GM18507 (cell line): Measurements from ENCODE around the gene WDFY3.

Experiments
- DNase-seq: peaks from one replicate; pipeline ENCODE4 v3.0.0; 2011; ENCODE audit warnings: low read depth; ENCODE audit not compliant: insufficient read length; ENCODE audit errors: extremely low spot score
- FAIRE-seq: peaks from 2 replicates; lab custom pipeline; 2011; peaks lifted over from hg19 to GRCh38; lab: Jason Lieb, UNC

The WDFY3 gene

GRCh38 chr4:84652478-84652877 is 314.0 kb downstream of the WDFY3 start:
- DNase-seq (no peak), FAIRE-seq (no peak)

GRCh38 chr4:84651499-84651898 is 315.0 kb downstream of the WDFY3 start:
- DNase-seq, result no peak
- no peak for FAIRE-seq

- DNase-seq (no peak), FAIRE-seq (no peak)
These were observed 317.4 kb downstream of the WDFY3 start for GRCh38 chr4:84648863-84649647.

DNA sequence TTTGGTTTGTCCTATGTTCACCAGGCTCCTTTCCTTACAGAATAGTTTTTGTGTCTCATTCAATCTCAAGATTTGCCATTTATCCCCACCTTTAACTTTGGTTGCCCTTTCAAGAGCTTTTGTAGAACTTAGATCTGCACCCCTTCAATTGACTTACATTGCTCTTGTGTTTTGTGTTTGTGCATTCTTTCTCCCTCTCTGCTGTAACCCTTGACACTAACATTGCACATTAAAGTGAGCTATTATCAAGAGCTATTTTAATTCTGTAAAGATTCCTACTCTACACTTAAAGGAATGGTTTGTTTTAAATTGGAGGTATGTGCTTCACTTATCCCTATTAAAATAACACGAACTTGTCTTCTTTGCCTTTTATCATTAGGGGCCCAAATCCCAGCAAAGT is 318.3 kb downstream of the WDFY3 start:
- DNase-seq (no peak), FAIRE-seq (no peak)

DNA sequence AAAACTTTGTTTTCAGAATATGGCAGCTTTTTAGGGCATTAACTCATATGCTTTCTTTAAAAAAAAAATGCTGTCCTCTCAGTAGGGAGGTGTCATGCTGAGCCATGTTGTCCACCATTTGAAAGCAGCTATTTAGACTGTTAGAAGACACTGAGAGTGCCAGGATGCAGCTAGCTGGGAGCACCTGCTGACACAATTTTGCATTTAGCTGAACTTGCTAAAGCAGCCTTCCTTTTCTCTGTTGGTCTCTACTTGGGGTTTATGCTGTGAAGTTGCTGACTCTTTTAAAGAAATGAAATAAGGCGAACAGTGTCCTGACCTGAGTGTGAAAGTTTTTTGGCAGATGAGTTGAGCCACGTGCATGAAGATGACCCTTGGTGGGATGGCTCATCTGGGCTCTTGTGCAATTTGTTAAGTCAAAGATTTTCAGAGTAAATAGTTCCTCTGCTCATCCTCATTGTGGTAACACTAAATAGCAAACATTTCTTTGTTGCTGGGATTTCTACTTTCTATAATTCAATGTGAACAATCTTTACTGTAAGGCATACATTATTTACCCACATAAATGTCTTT is 319.1 kb downstream of the WDFY3 start:
- FAIRE-seq (no peak), DNase-seq (no peak)

DNA sequence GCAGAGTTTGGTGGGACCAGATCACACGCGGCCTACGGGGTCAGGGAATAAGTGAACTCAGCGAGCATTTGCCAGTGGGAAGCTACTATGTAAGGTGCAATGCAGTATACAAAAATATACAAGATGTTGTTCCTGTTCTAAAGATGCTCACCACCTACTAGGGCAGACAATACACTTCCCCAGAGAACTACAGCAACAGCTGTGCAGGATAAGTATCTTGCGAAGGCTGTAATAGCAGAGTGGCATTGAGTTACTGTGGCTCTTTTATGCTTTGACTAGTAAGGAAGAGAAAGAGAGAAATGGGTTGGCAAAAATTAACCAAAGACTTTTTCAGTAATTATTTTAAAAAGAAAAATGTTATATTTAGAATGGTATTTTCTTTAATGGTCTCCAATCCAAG is 322.4 kb downstream of the WDFY3 start:
- FAIRE-seq, result no peak
- DNase-seq, result no peak

GRCh38 chr4:84639145-84639544 is 327.3 kb downstream of the WDFY3 start:
- no peak for DNase-seq

DNA sequence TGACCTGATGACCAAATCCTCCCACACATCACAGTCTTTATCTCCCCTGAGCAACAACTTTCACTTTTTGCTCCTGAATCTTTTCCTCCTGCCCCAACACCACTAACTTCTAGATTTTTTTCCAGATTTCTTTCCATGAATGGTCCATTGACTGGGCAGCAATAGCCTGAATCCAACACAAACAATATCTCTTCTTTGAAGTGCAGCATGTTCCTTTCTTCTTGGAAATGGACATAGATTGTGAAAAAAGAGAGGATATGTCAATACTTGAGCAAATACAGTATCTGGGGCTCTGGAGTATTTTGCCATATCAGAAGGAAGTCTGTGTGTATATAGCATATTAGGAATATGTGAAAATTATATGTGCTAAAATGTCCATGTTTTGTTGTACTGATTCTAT is 328.4 kb downstream of the WDFY3 start:
- no peak for FAIRE-seq
- DNase-seq, result no peak

More at GRCh38 chr4:84639145-84639544, 327.3 kb downstream of the WDFY3 start:
- no peak for FAIRE-seq

DNA sequence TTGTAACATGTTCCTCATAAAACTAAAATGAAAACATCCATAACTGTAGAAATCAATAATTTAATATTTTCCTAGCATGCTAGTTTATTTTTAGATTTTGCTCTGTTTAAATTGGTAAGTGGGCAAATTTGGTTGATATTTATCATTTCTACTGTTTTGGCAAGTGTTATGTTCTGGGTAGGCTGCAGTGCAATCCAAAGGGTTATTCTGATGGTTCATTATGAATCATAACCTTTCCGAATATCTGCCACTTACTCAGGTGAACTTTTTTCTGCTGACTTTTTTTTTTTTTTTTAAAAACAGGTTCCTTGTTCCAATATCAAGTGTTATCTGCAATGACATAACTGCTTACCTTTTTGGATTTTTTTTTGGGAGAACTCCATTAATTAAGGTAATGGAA is 331.5 kb downstream of the WDFY3 start:
- FAIRE-seq (no peak), DNase-seq (no peak)

GRCh38 chr4:84632092-84632491 is 334.4 kb downstream of the WDFY3 start:
- DNase-seq, result no peak
- no peak for FAIRE-seq

DNA sequence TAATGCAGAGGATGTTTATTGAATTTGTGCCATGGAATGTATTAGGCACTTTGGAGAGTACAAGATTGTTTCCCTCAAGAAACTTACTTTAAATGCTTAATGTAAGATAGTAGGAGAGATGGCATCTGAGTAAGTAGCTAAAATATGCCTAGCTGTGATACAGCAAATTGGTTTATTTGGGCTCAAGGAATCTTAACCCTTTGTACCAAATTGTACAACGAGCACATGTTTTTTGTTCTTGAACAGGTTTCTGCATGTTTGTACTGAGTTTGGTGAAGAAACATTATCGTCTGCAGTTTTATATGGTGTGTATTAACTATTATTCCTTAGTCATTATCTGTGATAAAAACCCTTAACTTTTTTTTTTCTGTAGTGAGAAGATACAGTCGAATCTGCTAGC is 334.9 kb downstream of the WDFY3 start:
- DNase-seq (no peak), FAIRE-seq (no peak)

DNA sequence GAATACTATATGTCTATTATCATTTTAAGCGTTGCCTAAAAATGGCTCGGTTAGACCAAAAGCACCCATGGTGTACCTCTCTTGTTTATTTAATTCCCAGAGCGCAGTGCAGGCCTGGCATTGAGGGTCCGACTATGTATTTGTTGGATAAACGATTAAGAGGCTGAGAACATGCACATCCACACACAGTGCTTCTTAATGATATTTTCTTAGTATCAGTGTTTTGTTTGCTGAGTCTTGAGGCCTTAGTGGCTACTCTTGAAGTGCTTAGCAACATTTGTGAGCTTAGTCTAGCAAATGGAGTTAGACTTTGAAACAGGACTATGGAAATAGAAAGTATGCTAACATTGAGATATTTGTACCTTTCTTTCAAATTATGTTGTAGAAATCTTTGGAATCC is 339.8 kb downstream of the WDFY3 start:
- DNase-seq (no peak), FAIRE-seq (no peak)

GRCh38 chr4:84623661-84624060 is 342.8 kb downstream of the WDFY3 start:
- DNase-seq (no peak), FAIRE-seq (no peak)

DNA sequence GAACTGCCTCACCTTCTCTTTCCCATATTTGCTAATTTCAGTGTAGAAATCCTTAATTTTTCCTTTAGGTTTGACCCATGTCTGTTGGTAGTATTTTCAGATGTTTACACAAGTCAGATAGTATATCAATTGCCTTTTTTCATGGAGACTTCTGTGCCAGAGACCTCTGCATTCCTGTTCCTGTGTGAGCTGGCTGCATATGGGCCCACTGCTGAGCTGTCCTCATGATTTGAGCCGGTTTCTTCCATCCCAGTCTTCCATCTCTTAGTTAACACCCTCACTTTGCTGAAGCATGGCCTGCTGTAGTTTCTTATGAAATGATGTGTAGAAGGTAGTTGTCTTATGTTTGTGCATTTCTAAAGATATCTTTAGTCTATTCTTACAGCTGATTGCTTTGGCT is 343.5 kb downstream of the WDFY3 start:
- DNase-seq, result no peak
- no peak for FAIRE-seq
